ENCODE results near the gene FEM1C. TPM values are rescaled to one million over a fixed set of nuclear protein-coding genes. Genes with fewer than 3 reads are reported as not detected.

The FEM1C gene
- total RNA-seq, 1 experiment from 2014 or later, result 27.5 TPM

- ChIA-PET POLR2A (no interaction called here), RAD21 (ENCODE audit: low non-redundant PET in 1 of 2, low total read pairs in 2 of 2, uncharacterized antibody in 2 of 2, unreplicated experiment in 2 of 2) (no interaction called here), CTCF (no interaction called here)
- Histone ChIP-seq H3K79me2 (ENCODE audit: insufficient read depth, low read length) (no peaks in the 10 kb centered on the region), H4K20me1 (ENCODE audit: insufficient read depth) (no peaks in the 10 kb centered on the region), H3K36me3 (ENCODE audit: control insufficient read depth in 1 of 2, insufficient read depth in 2 of 2, low read length in 2 of 2) (no peaks in the 10 kb centered on the region), H3K27ac (ENCODE audit: low read depth, low read length) (no peak overlapping the region), H3K9me3 (ENCODE audit: control insufficient read depth in 1 of 2, insufficient read depth in 1 of 2, low read depth in 1 of 2, low read length in 2 of 2) (no peaks in the 10 kb centered on the region), H3K9ac (ENCODE audit: low read length) (no peak overlapping the region), H3K4me1 (ENCODE audit: control insufficient read depth in 1 of 2, insufficient read depth in 2 of 2, low read length in 2 of 2) (no peaks in the 10 kb centered on the region), H3K9me2 (ENCODE audit: insufficient read depth) (no peaks in the 10 kb centered on the region), H2AFZ (ENCODE audit: low read depth, low read length, poor library complexity, severe bottlenecking) (no peak overlapping the region), H3K4me2 (ENCODE audit: low read length) (no peak overlapping the region), H3K27me3 (ENCODE audit: insufficient read depth, low read length) (no peaks in the 10 kb centered on the region), H3K4me3 (replicated peaks in 1 of 2; ENCODE audit: low read depth in 1 of 2, low read length in 2 of 2) (no peak overlapping the region)
- intact Hi-C loops (cut with micrococcal nuclease), result no loop called here
- no peak for TF ChIP-seq ZFX (IDR thresholded peaks at IDR 0.05)
- TF ChIP-seq JUND (IDR thresholded peaks at IDR 0.05), result no peak
- TF ChIP-seq CEBPB (IDR thresholded peaks at IDR 0.05; ENCODE audit: low read depth), result no peak
- DNase-seq (ENCODE audit: low read depth, low spot score), result no peak
- no TSS peak for BruUV-seq (replicated peaks)
- ATAC-seq, result no peak
These were observed 60.2 kb downstream of the FEM1C start for GRCh38 chr5:115484368-115484767.

- ChIA-PET CTCF (no interaction called here), RAD21 (ENCODE audit: low non-redundant PET in 1 of 2, low total read pairs in 2 of 2, uncharacterized antibody in 2 of 2, unreplicated experiment in 2 of 2) (no interaction called here), POLR2A (no interaction called here)
- intact Hi-C loops (cut with micrococcal nuclease), result no loop called here
- H3K79me2 ChIP-seq (ENCODE audit: insufficient read depth, low read length), result no peaks in the 10 kb centered on the region
- H3K27ac ChIP-seq (ENCODE audit: low read depth, low read length), result no peak overlapping the region
- TF ChIP-seq TCF7L2 (IDR thresholded peaks at IDR 0.05; ENCODE audit: borderline replicate concordance, extremely low read depth, insufficient read depth, insufficient read length), result no peak
- no peak for TF ChIP-seq CBX3 (IDR thresholded peaks at IDR 0.05; ENCODE audit: low read depth)
- TF ChIP-seq ZFX (IDR thresholded peaks at IDR 0.05), result no peak
- no peak for TF ChIP-seq EZH2 (IDR thresholded peaks at IDR 0.05)
- TF ChIP-seq EGR1 (IDR thresholded peaks at IDR 0.05; ENCODE audit: low read depth), result no peak
- no peak for TF ChIP-seq CEBPB (IDR thresholded peaks at IDR 0.05; ENCODE audit: low read depth)
- no peak for TF ChIP-seq POLR2A (IDR thresholded peaks at IDR 0.05; ENCODE audit: borderline replicate concordance, extremely low read depth, insufficient read depth, insufficient read length)
- TF ChIP-seq POLR2AphosphoS5 (IDR thresholded peaks at IDR 0.05; ENCODE audit: low read depth, low read length), result no peak
- no peak for TF ChIP-seq RAD21 (IDR thresholded peaks at IDR 0.05; ENCODE audit: low read depth)
- no peak for TF ChIP-seq ZBTB33 (IDR thresholded peaks at IDR 0.05; ENCODE audit: extremely low read depth, insufficient replicate concordance, low read length)
- no peak for TF ChIP-seq EZH2phosphoT487 (IDR thresholded peaks at IDR 0.05; ENCODE audit: borderline replicate concordance)
- no peak for TF ChIP-seq JUND (IDR thresholded peaks at IDR 0.05)
- no peak for TF ChIP-seq ZNF274 (IDR thresholded peaks at IDR 0.05; ENCODE audit: low read depth, low read length)
- no peak overlapping the region for H3K4me2 ChIP-seq (ENCODE audit: low read length)
- H3K9ac ChIP-seq (ENCODE audit: low read length), result no peak overlapping the region
- no peak overlapping the region for H2AFZ ChIP-seq (ENCODE audit: low read depth, low read length, poor library complexity, severe bottlenecking)
- no peaks in the 10 kb centered on the region for H3K9me2 ChIP-seq (ENCODE audit: insufficient read depth)
- no peak for ATAC-seq
- no peak overlapping the region for H3K4me3 ChIP-seq (replicated peaks in 1 of 2; ENCODE audit: low read depth in 1 of 2, low read length in 2 of 2)
- no peaks in the 10 kb centered on the region for H3K36me3 ChIP-seq (ENCODE audit: control insufficient read depth in 1 of 2, insufficient read depth in 2 of 2, low read length in 2 of 2)
- DNase-seq (ENCODE audit: low read depth, low spot score), result no peak
- H3K9me3 ChIP-seq (ENCODE audit: control insufficient read depth in 1 of 2, insufficient read depth in 1 of 2, low read depth in 1 of 2, low read length in 2 of 2), result no peaks in the 10 kb centered on the region
- H4K20me1 ChIP-seq (ENCODE audit: insufficient read depth), result no peaks in the 10 kb centered on the region
- no TSS peak for BruUV-seq (replicated peaks)
- H3K27me3 ChIP-seq (ENCODE audit: insufficient read depth, low read length), result no peaks in the 10 kb centered on the region
- no peaks in the 10 kb centered on the region for H3K4me1 ChIP-seq (ENCODE audit: control insufficient read depth in 1 of 2, insufficient read depth in 2 of 2, low read length in 2 of 2)
These were observed 63.7 kb downstream of the FEM1C start for GRCh38 chr5:115480900-115481299.

Measured in HCT116 (cell line).